Loucy (cell line): ENCODE results near the gene IMP3.

ENCODE experiments used
- CTCF ChIP-seq: fragments of 200-600 bp; sonication (generic); conservative IDR thresholded peaks from 2 replicates; pipeline ENCODE4 v1.5.1; 2014; ENCODE audit warnings: mild to moderate bottlenecking, antibody characterized with exemption, low read length
- EZH2phosphoT487 ChIP-seq: fragments of 200-600 bp; IDR thresholded peaks from 2 replicates; pipeline ENCODE4 v1.6.1; 2018; ENCODE audit warnings: antibody characterized with exemption, mild to moderate bottlenecking, moderate library complexity, borderline replicate concordance

- TF ChIP-seq EZH2phosphoT487 (no peak), CTCF (no peak; the same call in 1 of the 2 replicates)
These were observed 8.4 kb upstream of the IMP3 start for GRCh38 chr15:75648156-75649000.
